GM23248 (cell line): Measurements from ENCODE around the gene ARHGDIA. TPM values are rescaled to one million over a fixed set of nuclear protein-coding genes. Genes with fewer than 3 reads are reported as not detected.

ENCODE experiments used
- DNase-seq: peaks from one replicate; pipeline ENCODE4 v3.0.0-alpha.2; 2015
- H2AFZ ChIP-seq: fragments of 200-600 bp; sonication (generic); 2 replicates; pipeline ENCODE4 v1.6.1; 2016; ENCODE audit warnings: antibody characterized with exemption
- H3F3A ChIP-seq: fragments of 200-600 bp; sonication (generic); 2 replicates; pipeline ENCODE4 v1.6.1; 2016; ENCODE audit warnings: mild to moderate bottlenecking, antibody characterized with exemption, mixed run types; ENCODE audit not compliant: insufficient read depth
- H3K27ac ChIP-seq: fragments of 200-600 bp; sonication (generic); 2 replicates; pipeline ENCODE4 v1.5.1; 2016; ENCODE audit warnings: mild to moderate bottlenecking
- H3K27me3 ChIP-seq: fragments of 200-600 bp; sonication (generic); replicated peaks from 2 replicates; pipeline ENCODE4 v1.6.1; 2016; ENCODE audit warnings: mild to moderate bottlenecking; ENCODE audit not compliant: insufficient read depth
- H3K36me3 ChIP-seq: fragments of 200-600 bp; sonication (generic); 2 replicates; pipeline ENCODE4 v1.6.1; 2016; ENCODE audit warnings: low read depth, mild to moderate bottlenecking
- H3K4me1 ChIP-seq: fragments of 200-600 bp; sonication (generic); 2 replicates; pipeline ENCODE4 v1.6.1; 2016; ENCODE audit warnings: mild to moderate bottlenecking; ENCODE audit not compliant: insufficient read depth
- H3K4me2 ChIP-seq: fragments of 200-600 bp; sonication (generic); one replicate; pipeline ENCODE4 v1.6.1; 2016; ENCODE audit warnings: mild to moderate bottlenecking; ENCODE audit not compliant: unreplicated experiment
- H3K4me3 ChIP-seq: fragments of 200-600 bp; sonication (generic); 2 replicates; pipeline ENCODE4 v1.5.1; 2016; ENCODE audit warnings: mild to moderate bottlenecking
- H3K79me2 ChIP-seq: fragments of 200-600 bp; sonication (generic); 2 replicates; pipeline ENCODE4 v1.6.1; 2016; ENCODE audit warnings: mild to moderate bottlenecking; ENCODE audit not compliant: insufficient read depth
- H3K9ac ChIP-seq: fragments of 200-600 bp; sonication (generic); 2 replicates; pipeline ENCODE4 v1.6.1; 2016; ENCODE audit warnings: mild to moderate bottlenecking
- H3K9me2 ChIP-seq: fragments of 200-600 bp; sonication (generic); 2 replicates; pipeline ENCODE4 v1.6.1; 2016; ENCODE audit warnings: mixed run types, mild to moderate bottlenecking, moderate library complexity; ENCODE audit not compliant: insufficient read depth
- H3K9me3 ChIP-seq: fragments of 200-600 bp; sonication (generic); one replicate; pipeline ENCODE4 v1.6.1; 2017; ENCODE audit warnings: low read depth
- H4K20me1 ChIP-seq: fragments of 200-600 bp; sonication (generic); 2 replicates; pipeline ENCODE4 v1.6.0; 2016; ENCODE audit not compliant: insufficient read depth
- EZH2 ChIP-seq: fragments of 200-600 bp; sonication (generic); IDR thresholded peaks from 2 replicates; pipeline ENCODE4 v1.6.1; 2018; ENCODE audit warnings: antibody characterized with exemption, mild to moderate bottlenecking; ENCODE audit not compliant: insufficient read depth, poor library complexity, severe bottlenecking
- EZH2phosphoT487 ChIP-seq: fragments of 200-600 bp; sonication (generic); IDR thresholded peaks from 2 replicates; pipeline ENCODE4 v1.6.1; 2018; ENCODE audit warnings: antibody characterized with exemption, moderate library complexity, mild to moderate bottlenecking, low read depth; ENCODE audit not compliant: insufficient read depth
- WGBS, 2 experiments: methylation state at CpG; one replicate each; pipeline ENCODE4 v1.1.6; 2015 to 2017; ENCODE audit warnings: low lambda C conversion rate in 2 of 2, low coverage in 1 of 2; ENCODE audit errors: missing lambda C conversion rate in 2 of 2; 5-methylcytosine and 5-hydroxymethylcytosine counted together
- in situ Hi-C: fragments of 300-500 bp; cut with MboI; formaldehyde crosslinking; loops from 2 replicates; pipeline ENCODE4 v1.15.0; 2020
- polyA plus RNA-seq: library from polyadenylated mRNA; unstranded; fragments of >200 nt; fragmentation: Nextera tagmentation; extraction: Ambion mirVana; gene quantifications from 2 replicates; pipeline ENCODE4 v1.2.1, GENCODE V29; 2016
- total RNA-seq: library from RNA; depleted of rRNA; stranded (reverse); fragments of >200 nt; shearing (Covaris generic); gene quantifications from 2 replicates; pipeline ENCODE4 v1.2.3, GENCODE V29; 2014

ARHGDIA gene
- total and polyA plus RNA-seq, 2 experiments from 2014 or later: 208 to 310 TPM

- TF ChIP-seq EZH2 (no peak), EZH2phosphoT487 (no peak)
- H3K27me3 ChIP-seq: no peaks in the 10 kb centered on the region
- peaks cover 24% of the 10 kb centered on the region for H3K79me2 ChIP-seq
- no peak overlapping the region for H3K9ac ChIP-seq
- no peaks in the 10 kb centered on the region for H4K20me1 ChIP-seq
- no peaks in the 10 kb centered on the region for H3K9me3 ChIP-seq
- no peaks in the 10 kb centered on the region for H3K4me1 ChIP-seq
- peaks cover 26% of the 10 kb centered on the region; the same call in 1 of the 2 replicates for H3K36me3 ChIP-seq
- no peak overlapping the region for H2AFZ ChIP-seq
- WGBS, 2 experiments: 93 to 94% methylated on average over 29 to 30 of the region's 30 CpGs
- in situ Hi-C loops: no loop called here
- DNase-seq: no peak
- no peaks in the 10 kb centered on the region for H3K9me2 ChIP-seq
- H3K4me2 ChIP-seq: no peak overlapping the region
- peaks cover 50% of the 10 kb centered on the region for H3F3A ChIP-seq
- no peak overlapping the region; the same call in 1 of the 2 replicates for H3K27ac ChIP-seq
- H3K4me3 ChIP-seq: no peak overlapping the region
Observed at GRCh38 chr17:81843713-81844326, 27.3 kb downstream of the ARHGDIA start.

GRCh38 chr17:81842725-81843504 is 28.2 kb downstream of the ARHGDIA start:
- Histone ChIP-seq H3K9me3 (no peaks in the 10 kb centered on the region), H3K79me2 (peaks cover 15% of the 10 kb centered on the region), H3K4me3 (no peak overlapping the region), H3F3A (peaks cover 45% of the 10 kb centered on the region), H2AFZ (no peak overlapping the region), H3K27ac (peak overlapping the region; percentile 19; the same call in 1 of the 2 replicates), H3K4me1 (no peaks in the 10 kb centered on the region), H3K4me2 (no peak overlapping the region), H3K27me3 (no peaks in the 10 kb centered on the region), H3K9me2 (no peaks in the 10 kb centered on the region), H4K20me1 (no peaks in the 10 kb centered on the region), H3K9ac (no peak overlapping the region), H3K36me3 (peaks cover 21% of the 10 kb centered on the region; the same call in 1 of the 2 replicates)
- in situ Hi-C loops: no loop called here
- DNase-seq: peak; percentile 49
- WGBS, 2 experiments: 73% methylated on average over 21 of the region's 21 CpGs
- TF ChIP-seq EZH2phosphoT487 (no peak), EZH2 (no peak)

DNA sequence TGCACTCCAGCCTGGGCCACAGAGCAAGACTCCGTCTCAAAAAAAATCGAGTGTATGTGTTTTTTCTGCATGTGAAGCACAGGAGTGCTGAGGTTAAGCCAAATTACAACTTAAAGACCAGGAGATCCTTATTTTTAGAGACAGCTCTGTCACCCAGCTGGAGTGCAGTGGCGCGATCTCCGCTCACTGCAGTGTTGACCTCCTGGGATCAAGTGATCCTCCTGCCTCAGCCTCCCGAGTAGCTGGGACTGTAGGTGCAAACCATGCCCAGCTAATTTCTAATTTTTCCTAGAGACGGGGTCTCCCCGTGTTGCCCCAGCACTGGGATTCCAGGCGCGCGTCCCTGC is 28.8 kb downstream of the ARHGDIA start:
- Histone ChIP-seq H3K36me3 (peaks cover 18% of the 10 kb centered on the region; the same call in 1 of the 2 replicates), H2AFZ (no peak overlapping the region), H3K9me2 (no peaks in the 10 kb centered on the region), H3F3A (peaks cover 44% of the 10 kb centered on the region), H3K4me2 (no peak overlapping the region), H4K20me1 (no peaks in the 10 kb centered on the region), H3K27ac (no peak overlapping the region), H3K79me2 (peaks cover 12% of the 10 kb centered on the region), H3K9ac (no peak overlapping the region), H3K9me3 (no peaks in the 10 kb centered on the region), H3K4me1 (no peaks in the 10 kb centered on the region), H3K27me3 (no peaks in the 10 kb centered on the region), H3K4me3 (no peak overlapping the region)
- DNase-seq: no peak
- 85 to 92% methylated on average over 11 of the region's 11 CpGs for WGBS, 2 experiments
- TF ChIP-seq EZH2 (no peak), EZH2phosphoT487 (no peak)
- in situ Hi-C loops: no loop called here

GRCh38 chr17:81841866-81842265 is 29.3 kb downstream of the ARHGDIA start:
- 86 to 91% methylated on average over 15 of the region's 15 CpGs for whole genome bisulfite sequencing, 2 experiments
- Histone ChIP-seq H3K4me2 (no peak overlapping the region), H3K9ac (no peak overlapping the region), H3K4me3 (no peak overlapping the region), H3F3A (peaks cover 41% of the 10 kb centered on the region), H3K36me3 (peaks cover 18% of the 10 kb centered on the region; the same call in 1 of the 2 replicates), H3K27ac (no peak overlapping the region), H3K27me3 (no peaks in the 10 kb centered on the region), H3K4me1 (no peaks in the 10 kb centered on the region), H3K9me2 (no peaks in the 10 kb centered on the region), H4K20me1 (no peaks in the 10 kb centered on the region), H3K9me3 (no peaks in the 10 kb centered on the region), H2AFZ (no peak overlapping the region), H3K79me2 (peaks cover 7% of the 10 kb centered on the region; the same call in 1 of the 2 replicates)
- in situ Hi-C loops: no loop called here
- DNase-seq: no peak
- TF ChIP-seq EZH2phosphoT487: no peak
- TF ChIP-seq EZH2: no peak
